Activated CD8-positive, alpha-beta memory T cell treated with anti-CD3 and anti-CD28 coated beads for 36 hours (primary cell): ENCODE results near the gene CD79A. TPM values are rescaled to one million over a fixed set of nuclear protein-coding genes. Genes with fewer than 3 reads are reported as not detected.
"Not testable (repeated sequence)": the region's sequence is repeated elsewhere in the genome, so short reads cannot be mapped to it uniquely, and the experiment has no call there.

Experiments
- CTCF ChIA-PET: fragments of 350-600 bp; sonication (Branson Sonifier 250); formaldehyde crosslinking; loops from one replicate; lab custom pipeline; 2021; ENCODE audit warnings: antibody characterized with exemption; lab: Charles Lee
- POLR2A ChIA-PET: fragments of 350-600 bp; sonication (Branson Sonifier 250); formaldehyde crosslinking; loops from one replicate; lab custom pipeline; 2021; ENCODE audit warnings: antibody characterized with exemption; lab: Charles Lee
- total RNA-seq, 2 experiments: library from RNA; stranded (reverse); gene quantifications; one replicate each; pipeline ENCODE4 v1.2.3, GENCODE V29; 2021

CD79A gene
- total RNA-seq, 2 experiments from 2014 or later, result 4.7 to 6.4 TPM

DNA sequence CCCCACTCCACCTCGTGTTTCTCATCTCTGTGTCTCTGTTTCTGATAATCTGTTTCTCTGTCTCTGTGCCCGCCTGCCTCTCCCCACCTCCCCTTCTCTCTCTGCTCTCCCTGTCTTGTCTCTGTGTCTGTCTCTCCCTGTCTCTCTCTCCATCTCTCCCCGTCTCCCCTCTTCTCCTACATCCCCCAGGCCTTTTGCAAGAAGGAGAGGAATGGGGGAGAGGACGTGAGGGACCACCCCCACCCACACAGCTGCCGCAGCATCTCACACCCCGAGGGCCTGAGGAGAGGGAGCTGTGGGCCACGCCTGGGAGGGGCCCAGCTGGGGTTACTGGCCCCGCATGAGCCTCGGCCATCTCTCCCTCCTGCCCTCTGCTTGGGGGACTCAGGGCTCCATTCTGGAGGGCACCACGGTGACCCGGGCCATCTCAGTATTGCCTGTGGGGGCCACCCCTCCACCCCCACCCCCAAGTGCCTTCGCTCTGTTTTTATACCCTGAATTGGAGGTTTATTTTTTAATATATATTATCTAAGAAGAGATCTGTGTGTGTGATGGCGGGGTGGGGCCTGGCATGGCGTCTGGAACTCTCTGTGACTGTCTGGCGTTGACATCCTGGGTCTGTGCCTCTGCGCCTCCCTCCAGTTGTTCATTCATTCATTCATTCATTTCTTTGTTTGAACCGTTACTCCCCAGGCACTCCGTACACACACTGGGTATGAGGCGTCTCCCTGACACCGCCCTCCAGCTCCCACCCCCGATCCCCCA lies 30.0 kb downstream of the CD79A start:
- POLR2A ChIA-PET, result interaction anchor here (0.6 to 0.9 kb wide), 3 partner anchors 16 to 543 kb away, joined by 3 to 6 read pairs (median 3); no protein-coding TSS in a partner anchor

DNA sequence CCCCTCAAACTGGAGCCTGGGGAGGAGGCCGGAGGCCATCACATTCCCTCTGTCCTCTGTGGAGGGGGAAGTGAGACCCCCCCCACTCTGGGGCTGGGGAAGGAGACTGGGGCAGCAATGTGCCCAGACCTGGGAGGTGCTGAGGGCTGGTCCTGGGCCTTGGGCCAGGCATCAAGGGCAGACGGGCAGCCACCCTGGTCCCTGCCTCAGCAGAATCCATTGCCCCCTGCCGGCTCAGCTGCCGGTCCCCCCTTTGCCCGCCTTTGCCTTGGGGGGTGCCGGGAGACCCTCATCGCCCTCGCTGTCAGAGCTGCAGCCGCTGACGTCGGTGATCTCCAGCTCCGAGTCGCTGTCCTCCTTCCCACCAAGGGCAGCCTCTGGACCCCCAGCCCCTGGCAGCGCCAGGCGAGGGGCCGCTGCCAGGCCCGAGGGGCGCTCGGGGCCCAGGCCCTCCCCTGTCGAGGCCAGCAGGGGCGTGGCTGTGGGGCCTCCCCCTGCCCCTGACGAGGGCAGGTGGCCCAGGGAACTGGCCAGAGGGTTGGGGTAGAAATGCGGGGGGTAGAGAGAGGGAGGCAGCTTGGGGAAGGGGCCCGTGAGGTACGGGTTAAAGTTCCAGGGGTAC lies 31.0 kb downstream of the CD79A start:
- POLR2A ChIA-PET, result interaction anchor here (0.9 kb wide), 1 partner anchor 38 kb away, joined by 3 read pairs; no protein-coding TSS in a partner anchor
- CTCF ChIA-PET, result interaction anchor here (1.0 to 1.4 kb wide), 3 partner anchors 12 to 38 kb away, joined by 3 to 5 read pairs (median 3); no protein-coding TSS in a partner anchor

More for the DNA sequence above, 30.0 kb downstream of the CD79A start:
- CTCF ChIA-PET, result interaction anchor here (1.4 kb wide), 1 partner anchor 33 kb away, joined by 3 read pairs; no protein-coding TSS in a partner anchor

DNA sequence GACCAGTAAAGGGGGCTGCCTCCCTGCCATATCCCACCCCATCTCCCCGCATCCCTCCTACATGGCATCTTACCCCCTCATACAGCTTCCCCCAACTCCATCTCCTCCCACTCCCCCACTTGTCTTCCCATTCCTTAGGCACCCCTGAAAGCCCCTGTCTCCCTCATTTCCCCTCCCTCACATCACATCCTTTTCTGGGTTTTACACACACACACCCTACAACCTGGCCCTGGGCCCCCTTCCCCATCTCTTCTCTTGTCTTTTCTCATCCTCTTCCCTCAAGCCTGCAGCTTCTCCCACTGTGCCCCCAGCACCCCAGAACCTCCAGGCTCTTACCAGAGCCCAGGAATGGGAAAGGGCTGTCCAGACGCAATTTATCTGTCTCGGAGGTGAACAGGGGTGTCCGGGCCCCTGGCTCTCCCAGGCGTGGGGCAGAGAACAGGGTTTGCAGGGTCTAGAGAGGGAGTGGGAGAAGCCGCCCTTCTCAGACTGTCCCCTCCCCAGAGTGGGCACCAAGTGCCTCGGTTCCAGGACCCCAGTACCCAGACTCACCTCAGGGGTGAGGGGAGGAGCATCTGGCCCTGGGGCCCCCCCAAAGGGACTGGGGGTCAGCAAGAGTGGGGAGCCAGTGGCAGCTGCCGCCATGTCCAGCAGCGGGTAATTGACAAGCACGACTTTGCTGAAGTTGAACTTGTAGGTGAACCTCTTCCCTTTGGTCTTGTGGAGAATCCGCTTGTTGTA lies 31.8 kb downstream of the CD79A start:
- CTCF ChIA-PET, result interaction anchor here (1.0 to 1.3 kb wide), 2 partner anchors 13 to 38 kb away, joined by 3 to 5 read pairs; no protein-coding TSS in a partner anchor
- POLR2A ChIA-PET, result no interaction called here

DNA sequence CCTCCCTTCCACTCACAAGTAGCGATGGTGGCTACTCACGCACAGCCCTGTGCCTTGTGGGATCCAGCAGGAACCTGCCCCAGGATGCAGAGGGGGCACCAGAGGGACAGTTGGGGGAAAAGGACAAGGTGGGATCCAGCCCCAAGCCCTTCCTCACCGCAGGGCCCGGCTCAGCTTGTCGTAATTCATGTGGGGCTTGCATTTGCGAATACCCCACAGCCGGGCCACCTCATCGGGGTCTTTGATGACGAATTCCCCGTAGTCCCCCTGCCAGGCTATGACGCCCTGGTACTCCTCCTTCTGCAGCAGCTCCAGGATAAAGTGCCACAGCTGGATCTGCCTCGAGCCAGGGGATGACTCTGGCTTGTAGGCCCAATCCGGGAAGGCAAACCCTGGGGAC lies 32.6 kb downstream of the CD79A start:
- ChIA-PET CTCF (interaction anchor here (0.8 kb wide), 1 partner anchor 9 kb away, joined by 3 read pairs; no protein-coding TSS in a partner anchor), POLR2A (no interaction called here)

DNA sequence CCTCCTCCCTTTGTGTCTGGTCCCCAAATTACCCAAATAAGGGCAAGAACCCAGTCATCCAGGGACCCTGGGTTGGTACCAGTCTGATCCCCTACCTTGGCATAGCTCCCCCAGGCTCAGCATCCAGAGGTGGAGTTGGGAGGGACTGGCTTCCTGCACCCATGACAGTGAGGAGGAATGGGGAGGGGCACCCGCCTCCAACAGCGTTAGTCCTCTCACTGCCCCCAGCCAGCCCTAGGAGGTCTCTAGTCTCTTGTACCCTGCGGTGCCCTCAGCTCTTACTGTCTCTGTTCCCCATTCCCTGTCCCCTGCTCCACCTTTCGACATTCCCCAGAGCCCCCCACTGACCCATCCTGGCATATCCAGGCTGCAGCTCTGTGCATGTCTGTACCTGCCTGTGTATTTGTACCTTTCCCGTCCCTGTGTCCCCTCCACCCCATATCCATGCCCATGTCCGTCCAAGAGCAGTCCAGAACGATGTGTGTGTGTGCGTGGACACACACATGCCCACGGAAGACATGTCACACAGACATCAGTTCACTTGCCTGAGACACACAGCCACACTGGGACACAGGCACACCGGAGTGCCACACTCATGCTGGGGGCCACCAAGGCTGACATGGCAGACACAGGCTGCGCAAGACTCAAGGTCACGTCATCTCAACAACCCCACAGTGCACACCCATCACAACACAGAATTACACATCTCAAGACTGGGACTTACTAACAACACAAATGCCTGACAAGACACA lies 33.3 kb downstream of the CD79A start:
- CTCF ChIA-PET, result interaction anchor here (0.8 to 1.2 kb wide), 2 partner anchors 10 to 38 kb away, joined by 3 read pairs; no protein-coding TSS in a partner anchor
- POLR2A ChIA-PET, result no interaction called here

DNA sequence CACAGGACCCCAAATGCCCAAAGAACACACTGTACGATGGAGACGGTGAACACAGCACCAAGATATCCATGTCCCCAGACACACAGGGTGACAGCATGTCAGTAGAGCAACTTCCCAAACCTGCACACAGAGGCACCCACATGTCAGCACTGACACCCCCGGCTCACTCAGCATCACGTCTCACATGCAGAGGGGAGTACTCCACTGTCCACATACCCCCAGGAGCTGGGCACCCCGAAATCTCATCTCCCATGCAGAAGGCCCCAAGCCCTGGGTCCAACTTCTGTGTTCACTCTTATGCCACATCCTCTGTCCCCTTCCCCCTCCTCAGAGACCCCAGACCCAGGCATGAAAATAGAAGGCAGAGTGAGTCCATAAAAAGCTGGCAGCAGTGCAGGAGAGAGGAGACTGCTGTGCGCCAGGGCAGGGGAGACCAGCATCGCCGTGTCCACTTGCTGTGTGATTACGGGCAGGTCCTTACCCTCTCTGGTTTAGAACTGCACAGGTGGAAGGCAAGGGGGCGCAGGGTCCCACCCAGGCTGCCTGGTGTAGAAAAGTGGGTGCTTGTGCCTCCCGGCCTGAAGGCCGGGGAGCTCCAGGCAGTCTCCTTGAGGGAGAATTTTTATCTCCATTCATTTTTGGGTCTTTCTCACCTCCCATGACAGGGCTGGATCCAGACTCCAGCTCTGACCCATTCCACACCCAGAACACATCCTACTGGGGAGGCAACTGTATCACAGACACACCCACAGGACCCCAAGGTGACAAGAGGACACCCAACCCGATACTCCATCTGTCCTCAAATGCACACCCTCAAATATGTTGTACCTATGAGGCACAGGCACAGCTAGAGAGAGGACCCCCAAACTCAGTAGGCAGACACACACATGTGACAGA lies 34.2 kb downstream of the CD79A start:
- ChIA-PET CTCF (interaction anchor here (1.1 to 1.2 kb wide), 2 partner anchors 25 to 39 kb away, joined by 3 to 4 read pairs; no protein-coding TSS in a partner anchor), POLR2A (interaction anchor here (1.0 to 1.1 kb wide), 2 partner anchors 9 to 16 kb away, joined by 3 read pairs; no protein-coding TSS in a partner anchor)

DNA sequence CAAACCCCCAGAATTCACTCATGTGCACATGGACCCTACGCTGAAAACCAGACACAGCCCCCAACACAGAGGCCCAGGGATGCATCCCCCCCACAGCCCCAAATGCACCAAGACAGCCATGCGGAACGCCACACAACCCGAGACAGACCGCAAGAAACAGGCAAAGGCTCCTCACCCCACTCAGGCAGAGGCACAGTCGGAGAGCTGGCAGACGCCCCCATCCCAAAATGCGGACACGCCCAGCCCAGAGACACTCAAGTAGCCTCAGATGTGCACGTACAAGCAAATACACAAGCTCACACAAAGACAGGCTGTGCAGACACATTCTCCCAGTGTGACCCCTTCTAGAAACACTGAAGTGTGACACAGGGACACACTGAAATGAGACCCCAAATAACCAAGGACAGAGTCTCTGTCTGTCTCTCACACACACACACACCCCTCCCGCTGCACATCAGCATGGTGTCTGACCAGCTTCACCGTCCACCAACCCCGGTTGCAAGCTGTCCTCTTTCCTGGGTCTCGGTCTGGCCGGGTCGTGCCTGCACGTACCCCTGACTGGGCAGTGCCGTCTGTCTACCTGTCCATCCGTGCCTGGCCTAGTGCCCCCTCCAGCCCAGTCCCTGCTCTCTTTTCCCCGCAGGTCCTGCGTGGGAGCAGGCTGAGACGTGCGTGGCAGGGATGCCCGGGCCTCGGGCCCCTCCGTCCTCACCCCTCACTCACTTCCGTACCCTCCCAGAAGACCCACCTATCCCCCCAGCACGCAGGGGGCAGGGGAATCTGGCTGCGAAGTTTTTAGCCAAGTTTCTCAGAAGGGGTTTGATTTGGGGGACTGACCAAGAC lies 35.0 kb downstream of the CD79A start:
- CTCF ChIA-PET, result interaction anchor here (0.5 to 1.2 kb wide), 3 partner anchors 26 to 39 kb away, joined by 3 to 4 read pairs (median 3); no protein-coding TSS in a partner anchor
- POLR2A ChIA-PET, result interaction anchor here (0.6 to 1.1 kb wide), 3 partner anchors 9 to 17 kb away, joined by 3 to 4 read pairs (median 3); no protein-coding TSS in a partner anchor

DNA sequence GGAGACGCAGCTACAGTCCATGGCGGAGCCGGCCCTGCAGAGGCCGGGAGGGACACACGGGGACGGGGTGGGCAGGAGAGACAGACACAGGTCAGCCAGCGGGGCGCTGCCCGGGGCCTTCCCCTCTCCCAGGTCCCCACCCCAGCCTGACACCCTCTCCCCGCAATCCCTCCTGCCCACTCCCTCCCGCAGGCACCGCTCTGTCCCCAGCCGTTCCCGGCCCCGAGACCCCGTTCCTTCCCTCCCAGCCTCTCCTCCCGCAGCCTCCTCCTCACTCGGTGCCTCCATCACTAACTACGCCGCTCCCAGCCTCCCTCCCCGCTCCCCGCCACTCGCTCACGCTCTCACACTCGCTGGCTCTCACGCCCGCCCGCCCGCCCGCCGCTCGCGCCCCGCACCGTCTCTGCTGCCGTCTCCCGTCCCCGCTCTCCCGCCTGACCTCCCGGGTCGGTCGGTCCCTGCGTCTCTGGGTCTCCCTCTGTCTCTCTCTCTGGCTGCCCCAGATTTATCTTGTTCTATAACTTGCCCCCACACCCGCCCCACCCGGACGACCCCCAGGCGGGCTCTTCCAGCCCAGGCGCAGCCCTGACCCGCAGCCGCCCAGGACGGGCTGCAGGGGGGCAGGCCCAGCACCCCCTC lies 35.9 kb downstream of the CD79A start:
- ChIA-PET CTCF (interaction anchor here (0.5 kb wide), 1 partner anchor 32 kb away, joined by 3 read pairs; no protein-coding TSS in a partner anchor), POLR2A (no interaction called here)

DNA sequence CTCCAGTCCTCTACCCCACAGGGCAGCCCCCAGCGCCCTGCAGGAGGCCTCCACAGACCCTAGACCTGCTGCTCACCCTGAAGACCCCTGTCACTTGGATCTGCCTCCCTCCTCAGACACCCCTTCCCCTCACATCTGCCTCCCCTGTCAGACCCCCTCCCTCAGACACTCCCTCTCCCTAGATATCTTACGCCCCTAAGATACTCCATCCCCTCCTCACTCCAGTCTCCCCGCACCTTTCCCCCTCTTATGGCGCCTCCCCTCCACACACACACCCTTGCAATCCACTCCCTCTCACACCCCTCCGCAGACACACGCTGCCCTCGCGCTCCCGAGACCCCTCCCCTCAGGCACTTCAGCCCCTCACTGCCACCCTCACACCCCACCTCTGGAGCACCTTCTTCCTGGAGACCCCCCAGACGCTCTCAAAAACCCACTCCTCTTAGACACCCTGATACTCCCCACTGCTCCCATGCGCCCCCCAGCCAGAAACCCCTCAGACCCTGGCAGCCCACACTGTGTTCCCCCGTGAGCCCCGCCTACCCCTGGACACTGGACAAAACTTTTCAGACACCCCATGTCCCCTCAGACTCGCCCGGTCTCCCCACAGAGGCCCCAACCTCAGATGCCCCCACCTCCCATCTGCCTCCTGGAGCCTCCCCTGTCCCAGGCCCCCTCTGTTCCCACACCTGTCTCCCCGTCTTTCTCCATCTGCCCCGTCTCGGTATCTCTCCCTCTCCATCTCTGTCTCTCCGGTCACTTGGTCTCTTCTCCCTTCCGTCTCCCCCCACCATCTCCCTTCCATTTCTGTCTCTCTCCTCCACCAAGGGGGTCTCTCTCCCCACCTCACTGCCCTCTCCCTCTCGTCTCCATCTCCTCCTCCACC lies 36.7 kb downstream of the CD79A start:
- ChIA-PET CTCF (no interaction called here), POLR2A (no interaction called here)

DNA sequence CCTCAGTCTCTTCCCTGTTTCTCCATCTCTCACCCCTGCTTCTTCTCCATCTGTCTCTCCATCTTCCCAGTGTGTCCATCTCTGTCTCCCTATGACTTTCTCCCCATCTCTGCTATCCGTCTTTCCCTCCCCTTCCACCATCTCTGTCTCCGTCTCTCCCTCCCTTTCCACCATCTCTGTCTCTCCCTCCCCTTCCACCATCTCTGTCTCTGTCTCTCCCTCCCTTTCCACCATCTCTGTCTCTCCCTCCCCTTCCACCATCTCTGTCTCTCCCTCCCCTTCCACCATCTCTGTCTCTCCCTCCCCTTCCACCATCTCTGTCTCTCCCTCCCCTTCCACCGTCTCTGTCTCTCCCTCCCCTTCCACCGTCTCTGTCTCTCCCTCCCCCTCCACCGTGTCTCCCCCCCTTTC lies 37.4 kb downstream of the CD79A start:
- POLR2A ChIA-PET, CTCF ChIA-PET: not testable (repeated sequence)

DNA sequence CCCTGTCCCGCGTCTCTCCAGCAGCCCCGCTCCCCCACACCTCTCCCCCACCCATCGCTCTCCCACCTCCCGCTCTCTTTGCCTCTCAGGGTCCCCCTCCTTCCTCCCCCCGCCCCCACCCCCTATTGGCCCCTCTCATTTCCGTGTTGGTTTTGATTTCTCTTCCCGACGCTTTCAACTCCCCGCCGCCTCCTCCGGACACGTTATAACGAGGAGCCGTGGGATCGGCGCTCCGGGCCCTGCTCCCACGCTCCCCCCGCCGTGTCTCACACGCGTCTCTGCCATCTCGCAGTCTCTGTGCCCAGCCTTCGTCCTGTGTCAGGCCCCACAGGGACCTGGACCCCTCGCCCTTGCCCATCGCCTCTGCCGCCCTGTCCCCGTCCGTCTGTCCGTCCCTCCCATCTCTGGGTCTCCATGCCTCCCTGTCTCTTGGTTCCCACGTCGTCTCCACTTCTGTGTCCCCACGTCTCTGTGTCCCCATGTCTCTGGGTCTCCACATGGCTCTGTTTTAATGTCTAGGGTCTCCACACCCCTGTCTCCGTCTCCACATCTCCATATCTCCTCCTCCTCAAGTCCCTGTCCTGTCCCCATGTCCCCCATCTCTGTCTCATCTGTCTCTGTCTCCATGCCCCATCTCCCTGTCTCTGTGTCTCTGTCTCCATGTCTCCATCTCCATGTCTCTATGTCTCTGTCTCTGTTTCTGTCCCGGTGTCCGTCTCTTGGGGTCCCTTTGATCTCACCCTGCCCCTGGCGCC lies 38.1 kb downstream of the CD79A start:
- ChIA-PET CTCF (no interaction called here), POLR2A (no interaction called here)

DNA sequence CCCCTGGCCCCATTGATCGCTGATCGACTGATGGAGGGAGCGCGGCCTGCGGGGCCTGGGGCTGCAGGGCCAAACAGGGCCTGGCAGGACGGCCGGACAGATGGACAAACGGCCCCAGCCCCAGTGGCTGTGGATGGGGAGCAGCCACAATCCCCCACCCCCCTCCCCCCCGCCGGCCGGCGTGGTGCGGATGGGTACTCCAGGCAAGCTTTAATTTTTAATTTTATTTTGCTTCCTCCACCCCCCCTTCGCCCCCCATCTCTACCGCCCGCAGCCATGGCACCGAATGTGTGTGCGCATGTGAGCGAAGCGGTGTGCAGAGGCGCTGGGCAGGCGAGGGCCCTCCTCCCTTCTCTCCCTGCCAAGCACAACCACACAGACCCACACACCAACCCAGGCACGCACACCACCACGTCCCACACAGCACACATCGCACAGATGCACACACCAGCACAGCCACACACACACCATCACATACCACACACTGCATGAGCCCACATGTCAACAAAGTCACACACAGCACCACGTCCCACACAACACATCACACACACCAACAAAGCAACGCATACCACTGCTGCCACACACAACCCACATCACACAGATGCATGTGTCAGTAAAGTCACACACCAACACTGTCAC lies 38.8 kb downstream of the CD79A start:
- CTCF ChIA-PET, result no interaction called here
- POLR2A ChIA-PET, result no interaction called here

DNA sequence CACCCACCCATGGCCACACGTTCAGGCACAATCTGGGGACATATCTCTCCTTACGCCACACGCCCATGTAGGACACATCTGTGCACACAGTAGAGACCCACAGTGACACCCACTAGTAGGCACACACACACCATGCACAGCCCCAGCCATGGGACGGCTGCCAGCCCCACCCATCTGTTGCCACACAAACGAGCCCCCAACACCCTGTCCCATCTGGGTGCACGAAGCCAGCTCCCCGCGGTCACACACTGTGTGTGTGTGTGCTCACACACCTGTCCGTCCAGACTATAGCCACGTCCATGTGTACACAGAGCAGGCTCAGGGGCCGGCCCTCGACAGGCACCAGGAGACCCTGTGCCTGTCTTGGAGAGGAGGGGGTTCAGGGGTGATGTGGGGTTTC lies 40.6 kb downstream of the CD79A start:
- CTCF ChIA-PET, result no interaction called here
- POLR2A ChIA-PET, result no interaction called here

DNA sequence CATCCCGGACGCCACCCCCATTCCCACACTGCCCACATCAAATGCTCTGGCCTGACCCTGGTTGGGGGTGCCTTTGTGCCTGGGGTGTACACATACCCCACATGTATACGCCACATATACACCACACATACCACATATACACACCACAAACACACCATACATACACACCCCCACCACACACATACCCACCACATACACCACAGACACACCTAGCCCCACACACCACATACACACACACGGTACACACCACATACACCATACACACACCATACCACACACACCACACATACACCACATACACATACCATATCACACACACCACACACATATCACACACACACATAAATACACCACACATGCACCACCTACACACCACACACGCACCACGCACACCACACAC lies 41.0 kb downstream of the CD79A start:
- ChIA-PET POLR2A (no interaction called here), CTCF (no interaction called here)
